Endothelial cell of umbilical vein (primary cell): ENCODE measurements around the gene APP. TPM values are rescaled to one million over a fixed set of nuclear protein-coding genes. Genes with fewer than 3 reads are reported as not detected.

Source experiments
- BruUV-seq: library from RNA; stranded (reverse); fragments of 400-500 nt; replicated peaks from 2 replicates; lab custom pipeline; 2021; lab: Mats Ljungman, UMichigan
- CTCF ChIA-PET: fragments of 300-600, 350-600 bp; sonication (Branson Sonifier 250); formaldehyde crosslinking; loops from one replicate; lab custom pipeline; 2021; ENCODE audit warnings: antibody characterized with exemption, inconsistent platforms; lab: Charles Lee
- POLR2A ChIA-PET: fragments of 300-600, 350-600 bp; sonication (Branson Sonifier 250); formaldehyde crosslinking; loops from one replicate; lab custom pipeline; 2021; ENCODE audit warnings: antibody characterized with exemption, inconsistent platforms; lab: Charles Lee
- DNase-seq: peaks from one replicate; pipeline ENCODE4 v3.0.0-alpha.2; 2011; ENCODE audit warnings: low read depth, low spot score
- FAIRE-seq: peaks from 2 replicates; lab custom pipeline; 2011; peaks lifted over from hg19 to GRCh38; lab: Jason Lieb, UNC
- H2AFZ ChIP-seq: 2 replicates; pipeline ENCODE4 v1.6.0; 2012; ENCODE audit warnings: low read depth, low read length, control low read depth, inconsistent platforms
- H3K27ac ChIP-seq: 2 replicates; pipeline ENCODE4 v1.5.1; 2011; ENCODE audit warnings: low read depth, mild to moderate bottlenecking, control low read depth, low read length, moderate library complexity; ENCODE audit not compliant: insufficient read depth
- H3K27me3 ChIP-seq, 2 experiments: 2 replicates each; pipeline versions ENCODE4 v1.6.0 to v1.6.1; 2011; ENCODE audit warnings: low read length in 2 of 2, mixed read lengths in 1 of 2; ENCODE audit not compliant: control insufficient read depth in 2 of 2, insufficient read depth in 2 of 2
- H3K36me3 ChIP-seq, 2 experiments: 2 replicates in 1 of 2; 3 replicates in 1 of 2; pipeline ENCODE4 v1.5.1; 2011; ENCODE audit warnings: low read length in 2 of 2, mild to moderate bottlenecking in 1 of 2, moderate library complexity in 1 of 2; ENCODE audit not compliant: control insufficient read depth in 2 of 2, insufficient read depth in 2 of 2; ENCODE audit errors: extremely low read depth in 1 of 2
- H3K4me1 ChIP-seq: 3 replicates; pipeline ENCODE4 v1.5.1; 2011; ENCODE audit warnings: mild to moderate bottlenecking, low read length; ENCODE audit not compliant: control insufficient read depth, insufficient read depth; ENCODE audit errors: extremely low read depth
- H3K4me2 ChIP-seq: 2 replicates; pipeline ENCODE4 v1.6.1; 2011; ENCODE audit warnings: low read length, control low read depth, mixed read lengths; ENCODE audit not compliant: insufficient read depth
- H3K4me3 ChIP-seq, 3 experiments: fragments of 200-600 bp in 1 of 3; sonication (generic), shearing (Covaris generic) in 1 of 3; replicated peaks in 1 of 3; 2 replicates each; pipeline ENCODE4 v1.5.1; 2011 to 2016; ENCODE audit warnings: control low read depth in 3 of 3, low read length in 3 of 3, mild to moderate bottlenecking in 2 of 3, inconsistent platforms in 1 of 3, low read depth in 1 of 3, moderate library complexity in 1 of 3; ENCODE audit not compliant: insufficient read depth in 1 of 3
- H3K79me2 ChIP-seq: 2 replicates; pipeline ENCODE4 v1.6.0; 2012; ENCODE audit warnings: low read length, inconsistent platforms; ENCODE audit not compliant: control insufficient read depth, insufficient read depth
- H3K9ac ChIP-seq: replicated peaks from 2 replicates; pipeline ENCODE3; 2011; ENCODE audit warnings: low read length, control low read depth; ENCODE audit not compliant: insufficient read depth; ENCODE audit errors: extremely low read depth
- H3K9me1 ChIP-seq: replicated peaks from 3 replicates; pipeline ENCODE4 v1.6.0; 2011; ENCODE audit warnings: mild to moderate bottlenecking, low read length; ENCODE audit not compliant: control insufficient read depth, insufficient read depth; ENCODE audit errors: extremely low read depth
- H3K9me3 ChIP-seq: replicated peaks from 2 replicates; pipeline ENCODE4 v1.5.1; 2012; ENCODE audit warnings: low read length, inconsistent platforms; ENCODE audit not compliant: control insufficient read depth, insufficient read depth
- H4K20me1 ChIP-seq: replicated peaks from 2 replicates; pipeline ENCODE3; 2011; ENCODE audit warnings: mild to moderate bottlenecking, low read length; ENCODE audit not compliant: control insufficient read depth, insufficient read depth; ENCODE audit errors: extremely low read depth
- EZH2 ChIP-seq: IDR thresholded peaks from 2 replicates; pipeline ENCODE4 v1.6.1; 2012; ENCODE audit warnings: borderline replicate concordance, low read depth, mild to moderate bottlenecking, moderate library complexity, low read length, inconsistent platforms; ENCODE audit not compliant: severe bottlenecking
- FOS ChIP-seq: IDR thresholded peaks from 2 replicates; pipeline ENCODE4 v1.6.1; 2011; ENCODE audit warnings: mild to moderate bottlenecking, low read length, moderate library complexity, borderline replicate concordance; ENCODE audit not compliant: insufficient read depth
- GATA2 ChIP-seq: IDR thresholded peaks from 2 replicates; pipeline ENCODE4 v1.7.0; 2011; ENCODE audit warnings: low read depth, mild to moderate bottlenecking, moderate library complexity, mixed read lengths, low read length; ENCODE audit not compliant: insufficient read length, insufficient read depth
- POLR2A ChIP-seq: IDR thresholded peaks from 2 replicates; pipeline ENCODE4 v1.6.1; 2012; ENCODE audit warnings: low read depth, mild to moderate bottlenecking, control low read depth, low read length
- POLR2AphosphoS5 ChIP-seq: IDR thresholded peaks from 2 replicates; pipeline ENCODE4 v1.6.1; 2012; ENCODE audit warnings: low read depth, mild to moderate bottlenecking, control low read depth, low read length, moderate library complexity; ENCODE audit not compliant: insufficient read depth
- dilution Hi-C: fragments of 300-500 bp; cut with MboI; formaldehyde crosslinking; loops from one replicate; pipeline ENCODE4 v1.15.0; 2019; ENCODE audit warnings: low sequenced_read_pairs; ENCODE audit not compliant: extremely low pct_ligation_motif_present
- intact Hi-C: fragments of 100-400 bp; cut with micrococcal nuclease; formaldehyde crosslinking; loops from one replicate; pipeline ENCODE4 v1.10.0; 2022
- polyA plus RNA-seq, 4 experiments: library from polyadenylated mRNA; depleted of rRNA in 3 of 4; stranded (reverse) in 3 of 4; unstranded in 1 of 4; fragments of >200 nt; gene quantifications; 2 replicates each; pipeline versions ENCODE4 v1.2.1 to v1.2.3, GENCODE V29; 2011 to 2012; ENCODE audit warnings: missing spikeins in 1 of 4
- total RNA-seq: library from RNA; stranded (reverse); gene quantifications from 2 replicates; pipeline ENCODE4 v1.2.3, GENCODE V29; 2021
- TF ChIP-seq, protein P1 (sequence below): IDR thresholded peaks from 2 replicates; pipeline ENCODE4 v1.6.1; 2011; ENCODE audit not compliant: insufficient read depth, insufficient read length
- TF ChIP-seq, protein P2 (sequence below), 2 donors: IDR thresholded peaks; 1 replicate in 1 of 2; 2 replicates in 1 of 2; pipeline ENCODE4 v1.5.1; 2011; ENCODE audit warnings: low read length in 2 of 2, mild to moderate bottlenecking in 2 of 2, moderate library complexity in 2 of 2, control low read depth in 1 of 2, inconsistent platforms in 1 of 2, low read depth in 1 of 2; ENCODE audit not compliant: insufficient read depth in 1 of 2; ENCODE audit errors: extremely low read depth in 1 of 2

Gene APP
- total and polyA plus RNA-seq, 2 donors (not counting 3 experiments of a cell fraction or from before 2014, with no cell fraction given) = 914 to 928 TPM

DNA sequence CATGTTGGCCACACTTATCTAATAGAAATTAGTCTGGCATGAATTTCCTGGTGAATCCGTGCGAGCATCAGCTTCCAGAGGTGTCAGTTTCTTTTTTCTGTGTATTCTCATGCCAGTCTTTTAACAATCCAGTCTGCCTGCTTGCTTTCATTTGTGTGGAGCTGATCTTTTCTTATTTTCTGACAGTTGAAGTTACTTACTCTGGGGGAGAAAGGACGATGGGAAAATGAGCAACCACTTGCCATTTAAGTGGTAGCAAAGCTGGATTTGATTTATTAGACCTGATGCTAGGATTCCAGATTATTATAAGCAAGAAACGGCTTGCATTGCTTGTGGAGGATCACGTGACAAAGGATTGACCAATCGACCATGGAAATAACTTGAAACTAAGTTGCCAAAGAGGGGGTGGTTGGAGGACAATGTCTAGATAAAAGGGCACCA lies 24.3 kb upstream of the APP start:
- ChIA-PET CTCF (no interaction called here), POLR2A (no interaction called here)
- BruUV-seq = no TSS peak
- no peak for FAIRE-seq
- Histone ChIP-seq H3K4me1 (no peaks in the 10 kb centered on the region), H3K4me2 (no peak overlapping the region), H4K20me1 (no peaks in the 10 kb centered on the region), H3K36me3 (no peaks in the 10 kb centered on the region), H2AFZ (no peak overlapping the region), H3K9me1 (no peaks in the 10 kb centered on the region), H3K4me3 (no peak overlapping the region), H3K9ac (no peak overlapping the region), H3K79me2 (no peaks in the 10 kb centered on the region), H3K27ac (no peak overlapping the region), H3K27me3 (peaks cover 2 to 4% of the 10 kb centered on the region in 2 experiments), H3K9me3 (no peaks in the 10 kb centered on the region)
- intact Hi-C loops (no loop called here), dilution Hi-C loops (no loop called here)
- no peak for DNase-seq
- no peak for TF ChIP-seq GATA2
- TF ChIP-seq, protein P1, sequence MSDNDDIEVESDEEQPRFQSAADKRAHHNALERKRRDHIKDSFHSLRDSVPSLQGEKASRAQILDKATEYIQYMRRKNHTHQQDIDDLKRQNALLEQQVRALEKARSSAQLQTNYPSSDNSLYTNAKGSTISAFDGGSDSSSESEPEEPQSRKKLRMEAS = no peak
- no peak for TF ChIP-seq FOS
- no peak for TF ChIP-seq POLR2A
- no peak for TF ChIP-seq EZH2
- TF ChIP-seq, protein P2, sequence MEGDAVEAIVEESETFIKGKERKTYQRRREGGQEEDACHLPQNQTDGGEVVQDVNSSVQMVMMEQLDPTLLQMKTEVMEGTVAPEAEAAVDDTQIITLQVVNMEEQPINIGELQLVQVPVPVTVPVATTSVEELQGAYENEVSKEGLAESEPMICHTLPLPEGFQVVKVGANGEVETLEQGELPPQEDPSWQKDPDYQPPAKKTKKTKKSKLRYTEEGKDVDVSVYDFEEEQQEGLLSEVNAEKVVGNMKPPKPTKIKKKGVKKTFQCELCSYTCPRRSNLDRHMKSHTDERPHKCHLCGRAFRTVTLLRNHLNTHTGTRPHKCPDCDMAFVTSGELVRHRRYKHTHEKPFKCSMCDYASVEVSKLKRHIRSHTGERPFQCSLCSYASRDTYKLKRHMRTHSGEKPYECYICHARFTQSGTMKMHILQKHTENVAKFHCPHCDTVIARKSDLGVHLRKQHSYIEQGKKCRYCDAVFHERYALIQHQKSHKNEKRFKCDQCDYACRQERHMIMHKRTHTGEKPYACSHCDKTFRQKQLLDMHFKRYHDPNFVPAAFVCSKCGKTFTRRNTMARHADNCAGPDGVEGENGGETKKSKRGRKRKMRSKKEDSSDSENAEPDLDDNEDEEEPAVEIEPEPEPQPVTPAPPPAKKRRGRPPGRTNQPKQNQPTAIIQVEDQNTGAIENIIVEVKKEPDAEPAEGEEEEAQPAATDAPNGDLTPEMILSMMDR (IDR thresholded peaks at IDR 0.05; ENCODE audit: extremely low read depth in 1 of 2, insufficient read depth in 1 of 2, low read depth in 1 of 2, low read length in 2 of 2) = no peak
- no peak for TF ChIP-seq POLR2AphosphoS5
